ENCODE results near the gene EPHB6. TPM values are rescaled to one million over a fixed set of nuclear protein-coding genes. Genes with fewer than 3 reads are reported as not detected.

Gene EPHB6
- polyA plus RNA-seq, 1 donor from 2014 or later, result 25.3 TPM

DNA sequence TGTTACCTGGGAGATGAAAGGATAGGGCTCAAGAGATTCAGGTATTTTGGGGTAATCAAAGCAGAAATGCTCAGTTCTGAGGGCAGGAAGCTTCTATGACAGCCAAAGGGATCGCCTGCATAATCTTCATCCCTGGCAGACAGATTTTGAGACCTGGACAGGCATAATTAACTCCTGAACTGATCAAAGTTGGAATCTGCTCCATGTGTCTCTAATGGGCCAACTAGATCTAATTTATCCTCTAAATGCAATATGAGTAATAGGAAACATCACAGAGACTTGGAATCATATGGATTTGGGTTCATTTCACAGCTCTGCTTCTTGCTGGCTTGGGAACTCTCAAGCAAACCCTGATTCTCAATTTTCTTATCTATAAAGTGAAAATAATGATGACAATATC, 41.2 kb upstream of the EPHB6 start:
- no peak overlapping the region for H3K9ac ChIP-seq (ENCODE audit: low read length)
- H4K20me1 ChIP-seq (ENCODE audit: insufficient read depth), result no peaks in the 10 kb centered on the region
- no peaks in the 10 kb centered on the region for H3K27me3 ChIP-seq (ENCODE audit: insufficient read depth, low read depth, low read length)
- no peak overlapping the region for H2AFZ ChIP-seq (ENCODE audit: low read depth, low read length)
- no peaks in the 10 kb centered on the region for H3K79me2 ChIP-seq (replicated peaks; ENCODE audit: insufficient read depth, low read length)
- no peaks in the 10 kb centered on the region for H3K36me3 ChIP-seq (ENCODE audit: insufficient read depth, low read length)
- H3K4me3 ChIP-seq (ENCODE audit: low read length), result no peak overlapping the region
- no peak for TF ChIP-seq EP300 (conservative IDR thresholded peaks at IDR 0.05; ENCODE audit: poor library complexity, severe bottlenecking)
- TF ChIP-seq MXI1 (conservative IDR thresholded peaks at IDR 0.05; ENCODE audit: poor library complexity, severe bottlenecking), result no peak
- TF ChIP-seq, protein P1, sequence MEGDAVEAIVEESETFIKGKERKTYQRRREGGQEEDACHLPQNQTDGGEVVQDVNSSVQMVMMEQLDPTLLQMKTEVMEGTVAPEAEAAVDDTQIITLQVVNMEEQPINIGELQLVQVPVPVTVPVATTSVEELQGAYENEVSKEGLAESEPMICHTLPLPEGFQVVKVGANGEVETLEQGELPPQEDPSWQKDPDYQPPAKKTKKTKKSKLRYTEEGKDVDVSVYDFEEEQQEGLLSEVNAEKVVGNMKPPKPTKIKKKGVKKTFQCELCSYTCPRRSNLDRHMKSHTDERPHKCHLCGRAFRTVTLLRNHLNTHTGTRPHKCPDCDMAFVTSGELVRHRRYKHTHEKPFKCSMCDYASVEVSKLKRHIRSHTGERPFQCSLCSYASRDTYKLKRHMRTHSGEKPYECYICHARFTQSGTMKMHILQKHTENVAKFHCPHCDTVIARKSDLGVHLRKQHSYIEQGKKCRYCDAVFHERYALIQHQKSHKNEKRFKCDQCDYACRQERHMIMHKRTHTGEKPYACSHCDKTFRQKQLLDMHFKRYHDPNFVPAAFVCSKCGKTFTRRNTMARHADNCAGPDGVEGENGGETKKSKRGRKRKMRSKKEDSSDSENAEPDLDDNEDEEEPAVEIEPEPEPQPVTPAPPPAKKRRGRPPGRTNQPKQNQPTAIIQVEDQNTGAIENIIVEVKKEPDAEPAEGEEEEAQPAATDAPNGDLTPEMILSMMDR (IDR thresholded peaks at IDR 0.05; ENCODE audit: poor library complexity, severe bottlenecking), result no peak
- no peak for TF ChIP-seq EZH2 (IDR thresholded peaks at IDR 0.05; ENCODE audit: borderline replicate concordance, insufficient read depth, low read length, poor library complexity, severe bottlenecking)
- no peak for TF ChIP-seq SMC3 (conservative IDR thresholded peaks at IDR 0.05; ENCODE audit: poor library complexity)
- no peak for TF ChIP-seq TAF1 (IDR thresholded peaks at IDR 0.05; ENCODE audit: low read depth)
- TF ChIP-seq POLR2AphosphoS5 (IDR thresholded peaks at IDR 0.05), result no peak
- TF ChIP-seq, protein P2, sequence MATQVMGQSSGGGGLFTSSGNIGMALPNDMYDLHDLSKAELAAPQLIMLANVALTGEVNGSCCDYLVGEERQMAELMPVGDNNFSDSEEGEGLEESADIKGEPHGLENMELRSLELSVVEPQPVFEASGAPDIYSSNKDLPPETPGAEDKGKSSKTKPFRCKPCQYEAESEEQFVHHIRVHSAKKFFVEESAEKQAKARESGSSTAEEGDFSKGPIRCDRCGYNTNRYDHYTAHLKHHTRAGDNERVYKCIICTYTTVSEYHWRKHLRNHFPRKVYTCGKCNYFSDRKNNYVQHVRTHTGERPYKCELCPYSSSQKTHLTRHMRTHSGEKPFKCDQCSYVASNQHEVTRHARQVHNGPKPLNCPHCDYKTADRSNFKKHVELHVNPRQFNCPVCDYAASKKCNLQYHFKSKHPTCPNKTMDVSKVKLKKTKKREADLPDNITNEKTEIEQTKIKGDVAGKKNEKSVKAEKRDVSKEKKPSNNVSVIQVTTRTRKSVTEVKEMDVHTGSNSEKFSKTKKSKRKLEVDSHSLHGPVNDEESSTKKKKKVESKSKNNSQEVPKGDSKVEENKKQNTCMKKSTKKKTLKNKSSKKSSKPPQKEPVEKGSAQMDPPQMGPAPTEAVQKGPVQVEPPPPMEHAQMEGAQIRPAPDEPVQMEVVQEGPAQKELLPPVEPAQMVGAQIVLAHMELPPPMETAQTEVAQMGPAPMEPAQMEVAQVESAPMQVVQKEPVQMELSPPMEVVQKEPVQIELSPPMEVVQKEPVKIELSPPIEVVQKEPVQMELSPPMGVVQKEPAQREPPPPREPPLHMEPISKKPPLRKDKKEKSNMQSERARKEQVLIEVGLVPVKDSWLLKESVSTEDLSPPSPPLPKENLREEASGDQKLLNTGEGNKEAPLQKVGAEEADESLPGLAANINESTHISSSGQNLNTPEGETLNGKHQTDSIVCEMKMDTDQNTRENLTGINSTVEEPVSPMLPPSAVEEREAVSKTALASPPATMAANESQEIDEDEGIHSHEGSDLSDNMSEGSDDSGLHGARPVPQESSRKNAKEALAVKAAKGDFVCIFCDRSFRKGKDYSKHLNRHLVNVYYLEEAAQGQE (IDR thresholded peaks at IDR 0.05; ENCODE audit: borderline replicate concordance), result no peak
- TF ChIP-seq RAD21 (conservative IDR thresholded peaks at IDR 0.05), result no peak
- no peaks in the 10 kb centered on the region for H3F3A ChIP-seq (ENCODE audit: insufficient read depth, low read length, poor library complexity, severe bottlenecking)
- no peaks in the 10 kb centered on the region for H3K9me3 ChIP-seq (ENCODE audit: low read length)
- H3K4me2 ChIP-seq (ENCODE audit: low read length), result no peak overlapping the region
- no peak overlapping the region for H3K27ac ChIP-seq (ENCODE audit: low read length)
- H3K9me2 ChIP-seq (ENCODE audit: insufficient read depth, low read length), result no peaks in the 10 kb centered on the region

DNA sequence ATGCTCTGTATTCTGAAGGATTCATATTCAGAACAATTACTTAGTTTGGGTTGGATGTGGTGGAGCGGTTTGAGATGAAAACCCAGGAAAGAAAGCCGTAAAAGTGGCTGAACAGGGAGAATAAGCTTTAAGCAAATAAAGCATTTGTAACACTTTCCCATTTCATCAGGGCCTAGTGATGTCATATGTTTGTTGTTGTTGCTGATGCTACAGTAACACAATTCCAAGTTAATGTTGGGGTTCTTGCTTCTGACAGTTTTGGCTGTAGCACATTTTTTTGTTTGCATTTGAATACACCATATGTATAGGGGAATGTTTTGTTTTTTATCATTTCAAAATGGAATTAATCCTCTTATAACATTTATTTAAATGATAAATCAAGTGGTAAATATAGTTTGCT, 40.4 kb upstream of the EPHB6 start:
- Histone ChIP-seq H3K36me3 (ENCODE audit: insufficient read depth, low read length) (no peaks in the 10 kb centered on the region), H2AFZ (ENCODE audit: low read depth, low read length) (no peak overlapping the region), H3K9me3 (ENCODE audit: low read length) (no peaks in the 10 kb centered on the region), H3K9me2 (ENCODE audit: insufficient read depth, low read length) (no peaks in the 10 kb centered on the region), H3F3A (ENCODE audit: insufficient read depth, low read length, poor library complexity, severe bottlenecking) (no peaks in the 10 kb centered on the region), H3K27me3 (ENCODE audit: insufficient read depth, low read depth, low read length) (no peaks in the 10 kb centered on the region), H3K27ac (ENCODE audit: low read length) (peak overlapping the region; percentile 56), H3K4me3 (ENCODE audit: low read length) (no peak overlapping the region), H3K4me2 (ENCODE audit: low read length) (no peak overlapping the region), H4K20me1 (ENCODE audit: insufficient read depth) (no peaks in the 10 kb centered on the region), H3K9ac (ENCODE audit: low read length) (no peak overlapping the region), H3K79me2 (replicated peaks; ENCODE audit: insufficient read depth, low read length) (no peaks in the 10 kb centered on the region)
- TF ChIP-seq POLR2AphosphoS5 (IDR thresholded peaks at IDR 0.05) (no peak), EZH2 (IDR thresholded peaks at IDR 0.05; ENCODE audit: borderline replicate concordance, insufficient read depth, low read length, poor library complexity, severe bottlenecking) (no peak), RAD21 (conservative IDR thresholded peaks at IDR 0.05) (no peak), TAF1 (IDR thresholded peaks at IDR 0.05; ENCODE audit: low read depth) (no peak), MXI1 (conservative IDR thresholded peaks at IDR 0.05; ENCODE audit: poor library complexity, severe bottlenecking) (no peak), SMC3 (conservative IDR thresholded peaks at IDR 0.05; ENCODE audit: poor library complexity) (no peak), EP300 (conservative IDR thresholded peaks at IDR 0.05; ENCODE audit: poor library complexity, severe bottlenecking) (no peak)
- TF ChIP-seq, protein P1 (IDR thresholded peaks at IDR 0.05; ENCODE audit: poor library complexity, severe bottlenecking), result no peak
- TF ChIP-seq, protein P2 (IDR thresholded peaks at IDR 0.05; ENCODE audit: borderline replicate concordance), result no peak

Measured in neural cell (in vitro differentiated cells).